ENCODE data around the gene METTL17.
"Not testable (repeated sequence)": the region's sequence is repeated elsewhere in the genome, so short reads cannot be mapped to it uniquely, and the experiment has no call there.

Gene METTL17

DNA sequence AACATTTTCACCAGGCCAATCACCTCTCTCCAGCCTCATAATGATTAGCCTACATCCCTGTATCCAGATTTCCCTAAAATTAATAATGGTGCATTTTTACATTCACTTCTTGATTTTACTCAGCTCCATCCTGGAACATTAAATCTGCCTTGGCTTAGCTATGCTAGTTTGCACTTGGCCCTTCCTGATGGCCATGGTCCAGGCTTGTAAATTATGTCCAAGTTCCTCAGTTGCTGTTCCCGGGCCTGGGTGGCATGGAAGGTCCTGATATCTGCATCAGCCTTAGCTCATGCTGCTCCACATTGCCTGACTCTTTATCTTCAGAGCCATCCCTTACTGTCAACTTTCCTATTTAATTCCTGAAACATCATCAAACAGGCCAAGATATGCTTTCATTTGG is 11.1 kb upstream of the METTL17 start:
- no peaks in the 10 kb centered on the region for H3K9me3 Mint-ChIP-seq
- no peaks in the 10 kb centered on the region for H3K4me1 Mint-ChIP-seq
- peaks cover 29 to 31% of the 10 kb centered on the region in 2 donors for H3K27me3 Mint-ChIP-seq
- H3K4me3 Mint-ChIP-seq: no peak overlapping the region
- H3K36me3 Mint-ChIP-seq: no peaks in the 10 kb centered on the region
- ATAC-seq (replicated peaks) (no peak), DNase-seq (no peak)
- no peak overlapping the region for H3K27ac Mint-ChIP-seq

DNA sequence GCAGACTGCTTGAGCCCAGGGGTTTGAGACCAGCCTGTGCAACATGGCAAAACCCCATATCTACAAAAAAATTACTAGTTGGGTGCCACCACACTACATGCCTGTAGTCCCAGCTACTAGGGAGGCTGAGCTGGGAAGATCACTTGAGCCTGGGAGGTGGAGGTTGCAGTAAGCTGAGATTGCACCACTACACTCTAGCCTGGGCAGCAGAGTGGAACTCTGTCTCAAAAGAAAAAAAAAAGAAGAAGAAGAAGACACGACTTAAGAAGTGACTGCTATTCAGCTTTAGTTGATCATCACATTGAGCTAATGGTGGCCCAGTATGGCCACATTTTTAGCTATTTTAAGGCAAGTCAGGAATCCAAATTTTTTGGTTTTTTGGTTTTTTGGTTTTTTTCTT is 8.9 kb upstream of the METTL17 start:
- no peaks in the 10 kb centered on the region for H3K4me1 Mint-ChIP-seq
- no peak overlapping the region for H3K4me3 Mint-ChIP-seq
- no peak for ATAC-seq (replicated peaks)
- no peaks in the 10 kb centered on the region for H3K9me3 Mint-ChIP-seq
- no peak overlapping the region for H3K27ac Mint-ChIP-seq
- H3K36me3 Mint-ChIP-seq: no peaks in the 10 kb centered on the region
- H3K27me3 Mint-ChIP-seq: peaks cover 24 to 32% of the 10 kb centered on the region in 2 donors
- DNase-seq: no peak

DNA sequence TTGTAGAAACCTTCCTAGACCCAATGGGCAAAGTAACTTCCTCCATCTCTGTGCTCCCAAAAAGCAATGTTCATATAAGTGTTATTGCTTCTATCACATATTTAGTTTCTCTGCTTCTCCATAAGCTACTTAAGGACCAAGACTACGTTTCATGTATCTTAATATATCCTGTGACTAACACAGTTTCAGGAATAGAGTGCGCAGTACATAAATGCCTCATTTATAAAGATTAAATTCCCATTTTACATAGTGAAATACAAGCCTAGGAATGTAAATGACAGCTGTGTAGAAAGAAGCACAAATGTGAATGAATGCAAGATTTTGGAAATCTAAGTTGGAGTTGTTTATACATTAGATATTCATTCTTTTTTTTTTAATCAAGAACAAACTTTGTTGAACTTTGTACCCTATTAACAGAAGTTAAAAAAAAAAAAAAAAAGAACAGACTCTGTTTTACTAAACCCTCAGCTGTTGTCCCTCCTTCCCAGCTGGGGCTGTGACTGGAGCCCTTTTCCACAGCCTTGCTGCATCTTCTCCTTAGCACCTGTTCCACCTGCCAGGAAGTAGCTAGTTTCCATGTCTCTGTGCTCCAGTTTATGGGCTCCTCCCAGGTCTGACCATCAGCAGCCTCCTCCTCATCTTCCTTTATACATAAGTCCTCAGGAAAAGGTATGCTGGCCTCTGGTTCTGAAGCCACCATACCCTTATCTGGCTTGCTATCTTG is 7.0 kb upstream of the METTL17 start:
- peaks cover 24 to 32% of the 10 kb centered on the region in 2 donors for H3K27me3 Mint-ChIP-seq
- no peaks in the 10 kb centered on the region for H3K4me1 Mint-ChIP-seq
- no peak overlapping the region for H3K27ac Mint-ChIP-seq
- no peak for DNase-seq
- no peak overlapping the region for H3K4me3 Mint-ChIP-seq
- no peak for ATAC-seq (replicated peaks)
- H3K36me3 Mint-ChIP-seq: no peaks in the 10 kb centered on the region
- H3K9me3 Mint-ChIP-seq: no peaks in the 10 kb centered on the region

- DNase-seq; H3K27ac Mint-ChIP-seq; H3K9me3 Mint-ChIP-seq; H3K4me3 Mint-ChIP-seq; H3K4me1 Mint-ChIP-seq; H3K36me3 Mint-ChIP-seq; ATAC-seq (replicated peaks): not testable (repeated sequence)
- peaks cover 8 to 15% of the 10 kb centered on the region in 2 donors for H3K27me3 Mint-ChIP-seq
These were observed 4.1 kb upstream of the METTL17 start for GRCh38 chr14:20985650-20986049.

DNA sequence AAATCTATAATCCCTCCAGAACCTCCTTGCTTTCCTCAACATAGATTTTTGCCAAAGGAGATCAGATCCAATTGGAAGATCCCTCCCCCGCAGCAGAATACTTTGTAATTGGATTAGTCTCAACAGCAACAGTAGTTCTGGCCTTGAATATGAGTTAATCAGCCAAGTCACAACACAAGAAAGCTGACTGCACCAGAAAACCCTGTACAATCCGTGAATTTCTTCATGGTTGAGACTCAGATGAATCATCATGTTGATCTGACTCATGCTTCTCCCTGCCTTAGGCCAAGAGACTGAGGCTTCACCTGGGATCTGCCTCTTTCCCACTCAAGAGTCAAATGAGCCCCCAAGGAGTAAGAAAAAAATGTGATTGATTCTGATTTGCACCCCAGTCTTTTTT is 3.0 kb upstream of the METTL17 start:
- no peak overlapping the region for H3K4me3 Mint-ChIP-seq
- peaks cover 5 to 14% of the 10 kb centered on the region in 2 donors for H3K4me1 Mint-ChIP-seq
- H3K36me3 Mint-ChIP-seq: peaks cover 0 to under 1% of the 10 kb centered on the region in 2 donors
- no peaks in the 10 kb centered on the region for H3K9me3 Mint-ChIP-seq
- H3K27me3 Mint-ChIP-seq: peaks cover 5 to 12% of the 10 kb centered on the region in 2 donors
- ATAC-seq (replicated peaks): no peak
- no peak for DNase-seq
- no peak overlapping the region for H3K27ac Mint-ChIP-seq

- no peak for ATAC-seq (replicated peaks)
- H3K27me3 Mint-ChIP-seq: peaks cover 0 to 4% of the 10 kb centered on the region in 2 donors
These were observed 886 bp upstream of the METTL17 start for GRCh38 chr14:20988717-20989470.

GRCh38 chr14:20989471-20989786 is 351 bp upstream of the METTL17 start:
- DNase-seq: no peak
- ATAC-seq (replicated peaks): no peak
- H3K4me3 Mint-ChIP-seq: peak overlapping the region; percentile 92
- H3K27ac Mint-ChIP-seq: peak overlapping the region; percentile 92
- H3K9me3 Mint-ChIP-seq: no peaks in the 10 kb centered on the region
- H3K27me3 Mint-ChIP-seq: no peaks in the 10 kb centered on the region
- peaks cover 8 to 18% of the 10 kb centered on the region in 2 donors for H3K4me1 Mint-ChIP-seq
- peaks cover 4 to 16% of the 10 kb centered on the region in 2 donors for H3K36me3 Mint-ChIP-seq

More at GRCh38 chr14:20988717-20989470, 886 bp upstream of the METTL17 start:
- DNase-seq: no peak
- peak overlapping the region; percentile 45 to 58 for H3K4me3 Mint-ChIP-seq
- peak overlapping the region; percentile 76 for H3K27ac Mint-ChIP-seq
- peaks cover 4 to 12% of the 10 kb centered on the region in 2 donors for H3K36me3 Mint-ChIP-seq
- H3K9me3 Mint-ChIP-seq: no peaks in the 10 kb centered on the region
- peaks cover 8 to 18% of the 10 kb centered on the region in 2 donors for H3K4me1 Mint-ChIP-seq

- Mint-ChIP-seq H3K27me3 (no peaks in the 10 kb centered on the region), H3K4me1 (peaks cover 5 to 7% of the 10 kb centered on the region in 2 donors), H3K36me3 (peaks cover 17 to 42% of the 10 kb centered on the region in 2 donors), H3K27ac (no peak overlapping the region), H3K9me3 (no peaks in the 10 kb centered on the region), H3K4me3 (no peak overlapping the region)
- DNase-seq (no peak), ATAC-seq (replicated peaks) (no peak)
These were observed 6.7 kb downstream of the METTL17 start for GRCh38 chr14:20996521-20996920.

DNA sequence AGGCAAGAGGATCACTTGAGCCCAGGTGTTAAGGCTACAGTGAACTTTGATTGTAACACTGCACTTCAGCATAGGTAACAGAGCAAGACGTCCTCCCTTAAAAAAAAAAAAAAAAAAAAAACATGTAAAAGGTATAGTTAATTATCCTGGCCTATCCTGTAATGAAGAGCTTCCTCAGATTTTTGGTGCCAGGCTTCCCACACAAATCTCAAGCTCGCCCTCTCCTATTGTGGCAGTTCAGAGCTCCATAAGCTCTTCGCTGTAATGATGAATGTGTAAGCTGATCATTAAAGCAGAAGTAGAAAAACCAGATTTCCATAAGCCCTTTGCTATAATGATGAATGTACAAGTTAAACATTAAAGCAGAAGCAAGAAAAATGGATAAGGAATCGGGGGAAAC is 7.3 kb downstream of the METTL17 start:
- Mint-ChIP-seq H3K27me3 (no peaks in the 10 kb centered on the region), H3K27ac (no peak overlapping the region), H3K4me1 (peaks cover 1 to 2% of the 10 kb centered on the region in 2 donors), H3K36me3 (peaks cover 17 to 38% of the 10 kb centered on the region in 2 donors), H3K4me3 (no peak overlapping the region), H3K9me3 (no peaks in the 10 kb centered on the region)
- ATAC-seq (replicated peaks) (no peak), DNase-seq (no peak)

DNA sequence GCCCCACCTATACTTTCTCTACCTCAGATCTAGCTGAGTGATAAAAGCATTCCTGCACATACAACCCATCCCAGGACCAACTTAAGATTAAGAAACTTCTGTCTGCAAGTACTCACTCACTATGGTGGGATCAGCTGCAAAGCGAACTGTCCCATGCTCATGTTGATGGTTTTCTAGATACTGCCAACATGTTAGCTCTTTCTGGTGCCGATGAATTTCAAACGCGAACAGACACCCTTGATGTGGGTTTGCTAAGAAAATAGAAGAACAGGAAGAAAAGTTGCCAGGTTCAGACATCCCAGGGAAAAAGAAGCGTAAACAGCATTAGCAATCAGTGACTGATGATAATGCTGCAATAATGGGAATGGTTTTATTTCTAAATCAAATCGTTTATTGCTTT is 7.8 kb downstream of the METTL17 start:
- H3K4me3 Mint-ChIP-seq: no peak overlapping the region
- H3K9me3 Mint-ChIP-seq: no peaks in the 10 kb centered on the region
- ATAC-seq (replicated peaks) (no peak), DNase-seq (no peak)
- H3K27ac Mint-ChIP-seq: no peak overlapping the region
- peaks cover 17 to 37% of the 10 kb centered on the region in 2 donors for H3K36me3 Mint-ChIP-seq
- H3K4me1 Mint-ChIP-seq: peaks cover 0 to 2% of the 10 kb centered on the region in 2 donors
- H3K27me3 Mint-ChIP-seq: no peaks in the 10 kb centered on the region

DNA sequence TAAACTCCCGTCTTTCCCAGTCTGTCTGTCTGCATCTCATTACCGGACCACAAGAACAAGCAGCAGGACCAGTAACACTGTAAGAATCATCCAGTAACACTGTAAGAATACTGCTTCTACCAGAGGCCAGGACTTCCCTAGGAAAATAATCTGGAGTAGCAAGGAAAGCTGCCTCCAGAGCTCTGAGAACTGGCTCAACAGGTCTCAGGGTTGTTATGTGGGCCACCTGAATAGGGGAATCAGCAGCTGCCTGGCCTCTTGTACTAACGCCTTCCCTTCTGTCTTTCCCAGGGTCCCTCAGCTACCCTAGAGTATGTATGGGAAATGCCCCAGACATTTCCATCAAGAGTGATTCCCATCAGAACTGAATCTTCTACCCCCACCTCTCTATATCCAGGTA is 8.4 kb downstream of the METTL17 start:
- peaks cover 14 to 34% of the 10 kb centered on the region in 2 donors for H3K36me3 Mint-ChIP-seq
- no peaks in the 10 kb centered on the region for H3K9me3 Mint-ChIP-seq
- DNase-seq (no peak), ATAC-seq (replicated peaks) (no peak)
- no peak overlapping the region for H3K27ac Mint-ChIP-seq
- peaks cover 0 to 2% of the 10 kb centered on the region in 2 donors for H3K4me1 Mint-ChIP-seq
- no peaks in the 10 kb centered on the region for H3K27me3 Mint-ChIP-seq
- no peak overlapping the region for H3K4me3 Mint-ChIP-seq

GRCh38 chr14:20998674-20999366 is 9.0 kb downstream of the METTL17 start, which contains the start of gene SLC39A2:
Gene SLC39A2 (plus strand): TSS chr14:20999293. CDS start chr14:20999447, 154 bp downstream.
- DNase-seq: no peak
- no peak within 1 kb of the TSS for H3K4me3 Mint-ChIP-seq
- no peak for ATAC-seq (replicated peaks)
- H3K27ac Mint-ChIP-seq: no peak within 1 kb of the TSS
- peaks cover 0 to 2% of the 10 kb centered on the region in 2 donors for H3K4me1 Mint-ChIP-seq
- H3K36me3 Mint-ChIP-seq: peaks cover 13 to 30% of the 10 kb centered on the region in 2 donors
- no peaks in the 10 kb centered on the region for H3K9me3 Mint-ChIP-seq
- no peaks in the 10 kb centered on the region for H3K27me3 Mint-ChIP-seq

GRCh38 chr14:20999591-20999990 is 9.8 kb downstream of the METTL17 start:
- DNase-seq (no peak), ATAC-seq (replicated peaks) (no peak)
- no peaks in the 10 kb centered on the region for H3K9me3 Mint-ChIP-seq
- peaks cover 0 to 2% of the 10 kb centered on the region in 2 donors for H3K4me1 Mint-ChIP-seq
- H3K36me3 Mint-ChIP-seq: peaks cover 13 to 24% of the 10 kb centered on the region in 2 donors
- no peaks in the 10 kb centered on the region for H3K27me3 Mint-ChIP-seq
- H3K27ac Mint-ChIP-seq: no peak overlapping the region
- H3K4me3 Mint-ChIP-seq: no peak overlapping the region

DNA sequence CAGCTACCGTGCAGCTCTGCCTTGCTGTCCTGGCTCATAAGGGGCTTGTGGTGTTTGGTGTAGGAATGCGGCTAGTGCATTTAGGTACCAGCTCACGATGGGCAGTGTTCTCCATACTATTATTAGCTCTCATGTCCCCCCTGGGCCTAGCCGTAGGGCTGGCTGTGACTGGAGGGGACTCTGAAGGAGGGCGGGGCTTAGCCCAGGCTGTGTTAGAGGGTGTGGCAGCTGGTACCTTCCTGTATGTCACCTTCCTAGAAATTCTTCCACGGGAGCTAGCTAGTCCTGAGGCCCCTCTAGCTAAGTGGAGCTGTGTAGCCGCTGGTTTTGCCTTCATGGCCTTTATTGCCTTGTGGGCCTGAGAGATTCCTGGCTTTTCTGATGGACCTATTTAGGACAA is 11.4 kb downstream of the METTL17 start:
- Mint-ChIP-seq H3K36me3 (peaks cover 1 to 10% of the 10 kb centered on the region in 2 donors), H3K4me1 (peaks cover 0 to 2% of the 10 kb centered on the region in 2 donors), H3K4me3 (no peak overlapping the region), H3K27ac (no peak overlapping the region), H3K9me3 (no peaks in the 10 kb centered on the region), H3K27me3 (no peaks in the 10 kb centered on the region)
- ATAC-seq (replicated peaks) (no peak), DNase-seq (no peak)
